Measurements from ENCODE around the gene MVB12B. TPM values are rescaled to one million over a fixed set of nuclear protein-coding genes. Genes with fewer than 3 reads are reported as not detected.

Gene MVB12B
- total RNA-seq, 2 experiments from 2014 or later: 17.4 to 19.9 TPM

- ATAC-seq (no peak), DNase-seq (no peak)
- H3K27ac Mint-ChIP-seq: no peak overlapping the region
- no peak overlapping the region for H3K4me3 Mint-ChIP-seq
- H3K9me3 Mint-ChIP-seq (ENCODE audit: insufficient read depth): no peaks in the 10 kb centered on the region
- H3K4me1 Mint-ChIP-seq (ENCODE audit: low read depth): peaks cover 15% of the 10 kb centered on the region
- ChIA-PET POLR2A (no interaction called here), CTCF (no interaction called here)
- H3K36me3 Mint-ChIP-seq (ENCODE audit: low read depth): no peaks in the 10 kb centered on the region
- peaks cover 15% of the 10 kb centered on the region for H3K27me3 Mint-ChIP-seq (ENCODE audit: low read depth)
These were observed 201.5 kb downstream of the MVB12B start for GRCh38 chr9:126528111-126528510.

DNA sequence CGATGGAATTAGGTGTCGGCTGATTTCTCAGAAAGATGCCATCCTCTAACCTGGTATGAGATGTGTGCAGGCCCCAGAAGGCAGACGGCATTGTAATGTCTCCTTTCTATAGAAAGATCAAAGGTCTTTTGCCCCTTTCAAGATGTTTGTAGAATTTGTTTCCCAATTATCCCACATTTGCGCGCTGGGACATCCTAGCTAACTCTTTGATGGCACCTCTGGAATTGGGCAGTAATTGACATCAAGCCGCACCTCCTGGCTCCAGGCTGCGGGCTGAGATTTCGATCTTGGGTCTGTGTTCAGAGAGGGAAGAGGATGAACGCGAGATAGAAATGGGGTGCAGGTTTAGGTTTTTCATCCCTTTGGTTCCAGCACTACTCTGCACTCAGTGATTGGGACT lies 202.3 kb downstream of the MVB12B start:
- CTCF ChIA-PET: no interaction called here
- no peak for ATAC-seq
- POLR2A ChIA-PET: no interaction called here
- DNase-seq: no peak
- no peak overlapping the region for H3K27ac Mint-ChIP-seq
- H3K4me3 Mint-ChIP-seq: no peak overlapping the region
- peaks cover 8% of the 10 kb centered on the region for H3K4me1 Mint-ChIP-seq (ENCODE audit: low read depth)
- peaks cover 15% of the 10 kb centered on the region for H3K27me3 Mint-ChIP-seq (ENCODE audit: low read depth)
- H3K36me3 Mint-ChIP-seq (ENCODE audit: low read depth): no peaks in the 10 kb centered on the region
- H3K9me3 Mint-ChIP-seq (ENCODE audit: insufficient read depth): no peaks in the 10 kb centered on the region

- ATAC-seq (no peak), DNase-seq (no peak)
- Mint-ChIP-seq H3K36me3 (ENCODE audit: low read depth) (no peaks in the 10 kb centered on the region), H3K27ac (no peak overlapping the region), H3K9me3 (ENCODE audit: insufficient read depth) (no peaks in the 10 kb centered on the region), H3K4me3 (no peak overlapping the region), H3K27me3 (ENCODE audit: low read depth) (peaks cover 7% of the 10 kb centered on the region), H3K4me1 (ENCODE audit: low read depth) (no peaks in the 10 kb centered on the region)
- CTCF ChIA-PET: interaction anchor here (1.5 to 2.3 kb wide), 2 partner anchors 17 to 27 kb away, joined by 3 to 6 read pairs; no protein-coding TSS in a partner anchor
- POLR2A ChIA-PET: no interaction called here
These were observed 204.5 kb downstream of the MVB12B start for GRCh38 chr9:126531035-126531571.

- no peaks in the 10 kb centered on the region for H3K9me3 Mint-ChIP-seq (ENCODE audit: insufficient read depth)
- ATAC-seq (no peak), DNase-seq (no peak)
- CTCF ChIA-PET: interaction anchor here (1.5 to 2.3 kb wide), 2 partner anchors 17 to 26 kb away, joined by 3 to 6 read pairs; no protein-coding TSS in a partner anchor
- no peaks in the 10 kb centered on the region for H3K36me3 Mint-ChIP-seq (ENCODE audit: low read depth)
- H3K27me3 Mint-ChIP-seq (ENCODE audit: low read depth): peaks cover 7% of the 10 kb centered on the region
- no peak overlapping the region for H3K4me3 Mint-ChIP-seq
- POLR2A ChIA-PET: no interaction called here
- no peak overlapping the region for H3K27ac Mint-ChIP-seq
- no peaks in the 10 kb centered on the region for H3K4me1 Mint-ChIP-seq (ENCODE audit: low read depth)
These were observed 205.0 kb downstream of the MVB12B start for GRCh38 chr9:126531591-126531990.

GRCh38 chr9:126532019-126532462 lies 205.4 kb downstream of the MVB12B start:
- ATAC-seq (no peak), DNase-seq (no peak)
- ChIA-PET CTCF (interaction anchor here (1.7 to 2.3 kb wide), 2 partner anchors 18 to 26 kb away, joined by 5 to 6 read pairs; no protein-coding TSS in a partner anchor), POLR2A (no interaction called here)
- Mint-ChIP-seq H3K27me3 (ENCODE audit: low read depth) (peaks cover 7% of the 10 kb centered on the region), H3K36me3 (ENCODE audit: low read depth) (no peaks in the 10 kb centered on the region), H3K27ac (no peak overlapping the region), H3K4me3 (no peak overlapping the region), H3K9me3 (ENCODE audit: insufficient read depth) (no peaks in the 10 kb centered on the region), H3K4me1 (ENCODE audit: low read depth) (no peaks in the 10 kb centered on the region)

GRCh38 chr9:126532489-126532888 lies 205.9 kb downstream of the MVB12B start:
- DNase-seq (no peak), ATAC-seq (no peak)
- ChIA-PET POLR2A (no interaction called here), CTCF (interaction anchor here (1.5 to 2.3 kb wide), 3 partner anchors 18 to 34 kb away, joined by 5 to 6 read pairs (median 6); no protein-coding TSS in a partner anchor)
- Mint-ChIP-seq H3K4me1 (ENCODE audit: low read depth) (no peaks in the 10 kb centered on the region), H3K9me3 (ENCODE audit: insufficient read depth) (no peaks in the 10 kb centered on the region), H3K36me3 (ENCODE audit: low read depth) (no peaks in the 10 kb centered on the region), H3K27ac (no peak overlapping the region), H3K27me3 (ENCODE audit: low read depth) (peaks cover 7% of the 10 kb centered on the region), H3K4me3 (no peak overlapping the region)

DNA sequence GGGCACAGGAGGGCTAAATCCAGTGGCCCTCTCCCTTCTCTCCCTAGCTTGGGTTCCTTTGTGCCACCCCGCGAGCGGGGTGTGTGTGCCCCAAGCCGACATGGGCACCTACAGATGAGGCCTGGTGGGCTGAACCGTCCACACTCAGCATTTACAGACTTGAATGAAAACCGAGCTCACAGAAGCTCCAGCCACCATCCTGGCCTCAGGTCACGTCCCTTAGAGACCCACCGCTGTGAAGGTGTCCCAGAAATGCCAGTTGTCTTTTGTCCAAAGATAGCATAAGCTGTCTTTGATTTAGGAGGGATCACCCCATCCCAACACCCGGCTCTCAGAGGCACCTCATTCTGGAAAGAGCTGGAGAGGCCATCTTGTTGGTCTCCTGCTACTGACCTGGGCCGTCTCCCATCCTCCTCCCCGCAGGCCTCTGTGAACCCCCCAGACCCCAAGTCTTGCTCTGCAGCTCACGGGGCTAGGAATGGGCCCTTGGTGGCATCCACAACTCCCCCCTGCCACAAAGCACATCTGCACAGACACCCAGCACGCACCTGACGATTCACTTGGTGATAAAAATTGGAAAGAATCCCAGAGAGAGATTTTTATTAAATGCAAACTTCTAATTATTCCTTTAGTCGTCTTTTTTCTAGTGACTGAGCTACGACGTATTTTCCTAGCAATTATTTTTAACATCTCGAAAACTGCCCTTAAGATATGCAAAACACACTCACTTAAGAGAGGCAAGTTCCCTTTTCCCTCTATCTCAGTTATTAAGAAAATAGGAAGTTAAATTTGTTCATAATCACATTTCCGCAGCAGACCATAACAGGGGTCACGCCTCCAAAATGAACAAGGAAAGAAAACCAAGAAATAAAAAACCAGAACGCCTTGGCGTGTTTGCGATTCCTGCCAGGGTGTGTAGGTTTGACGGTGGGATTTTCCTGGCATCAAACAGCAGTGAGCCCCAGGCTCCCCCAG lies 206.6 kb downstream of the MVB12B start:
- peaks cover 9% of the 10 kb centered on the region for H3K27me3 Mint-ChIP-seq (ENCODE audit: low read depth)
- DNase-seq: no peak
- no peaks in the 10 kb centered on the region for H3K9me3 Mint-ChIP-seq (ENCODE audit: insufficient read depth)
- CTCF ChIA-PET: interaction anchor here (1.5 to 2.3 kb wide), 3 partner anchors 19 to 34 kb away, joined by 5 to 6 read pairs (median 6); no protein-coding TSS in a partner anchor
- no peak for ATAC-seq
- H3K4me3 Mint-ChIP-seq: no peak overlapping the region
- POLR2A ChIA-PET: no interaction called here
- no peak overlapping the region for H3K27ac Mint-ChIP-seq
- H3K4me1 Mint-ChIP-seq (ENCODE audit: low read depth): no peaks in the 10 kb centered on the region
- no peaks in the 10 kb centered on the region for H3K36me3 Mint-ChIP-seq (ENCODE audit: low read depth)

DNA sequence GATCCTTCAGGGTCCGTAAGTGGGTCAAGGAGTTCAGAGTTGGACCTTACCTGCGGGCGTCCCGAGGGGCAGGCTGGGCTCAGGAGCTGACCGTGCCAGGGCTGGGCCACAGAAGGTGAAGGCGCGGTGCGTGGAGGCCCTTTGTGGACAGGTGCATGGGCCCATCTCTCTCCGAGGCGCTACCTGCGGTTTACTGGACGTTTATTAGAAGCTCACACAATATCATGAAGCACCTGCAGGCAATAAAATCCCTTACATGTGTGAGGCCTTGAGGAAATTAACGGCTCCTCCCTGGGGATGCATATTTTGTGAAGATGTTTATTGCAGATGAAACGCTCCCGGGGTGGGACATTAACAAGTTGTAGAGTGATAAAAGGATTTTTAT lies 207.3 kb downstream of the MVB12B start:
- ChIA-PET CTCF (interaction anchor here (1.5 to 1.7 kb wide), 2 partner anchors 24 to 35 kb away, joined by 5 to 6 read pairs; no protein-coding TSS in a partner anchor), POLR2A (no interaction called here)
- Mint-ChIP-seq H3K4me1 (ENCODE audit: low read depth) (no peaks in the 10 kb centered on the region), H3K27ac (no peak overlapping the region), H3K36me3 (ENCODE audit: low read depth) (no peaks in the 10 kb centered on the region), H3K9me3 (ENCODE audit: insufficient read depth) (no peaks in the 10 kb centered on the region), H3K4me3 (no peak overlapping the region), H3K27me3 (ENCODE audit: low read depth) (peaks cover 9% of the 10 kb centered on the region)
- DNase-seq (no peak), ATAC-seq (no peak)

GRCh38 chr9:126534431-126535186 lies 208.0 kb downstream of the MVB12B start:
- ATAC-seq (no peak), DNase-seq (no peak)
- Mint-ChIP-seq H3K4me1 (ENCODE audit: low read depth) (no peaks in the 10 kb centered on the region), H3K36me3 (ENCODE audit: low read depth) (no peaks in the 10 kb centered on the region), H3K9me3 (ENCODE audit: insufficient read depth) (no peaks in the 10 kb centered on the region), H3K27ac (no peak overlapping the region), H3K4me3 (no peak overlapping the region), H3K27me3 (ENCODE audit: low read depth) (peaks cover 9% of the 10 kb centered on the region)
- POLR2A ChIA-PET: no interaction called here
- CTCF ChIA-PET: no interaction called here

DNA sequence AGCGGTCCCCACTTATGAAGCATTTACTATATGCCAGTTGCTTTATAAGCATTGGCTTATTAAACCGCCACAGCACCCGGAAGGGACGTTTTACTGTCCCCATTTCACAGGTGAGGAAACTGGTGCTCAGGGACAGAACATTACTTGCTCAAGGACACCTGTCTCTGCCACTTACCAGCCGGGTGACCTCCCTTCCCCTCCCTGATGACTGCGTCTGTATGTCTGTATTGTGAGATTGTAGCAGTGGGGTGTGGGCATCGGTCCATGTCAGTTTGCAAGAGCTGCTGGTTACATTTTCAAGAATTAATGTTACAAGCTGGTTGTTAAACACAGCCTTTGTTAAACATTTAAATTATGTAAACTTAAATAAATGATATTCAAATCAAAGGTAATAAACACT lies 209.5 kb downstream of the MVB12B start:
- Mint-ChIP-seq H3K4me3 (no peak overlapping the region), H3K9me3 (ENCODE audit: insufficient read depth) (no peaks in the 10 kb centered on the region), H3K27ac (no peak overlapping the region), H3K27me3 (ENCODE audit: low read depth) (peaks cover 12% of the 10 kb centered on the region), H3K36me3 (ENCODE audit: low read depth) (no peaks in the 10 kb centered on the region), H3K4me1 (ENCODE audit: low read depth) (no peaks in the 10 kb centered on the region)
- CTCF ChIA-PET: interaction anchor here (1.2 to 1.7 kb wide), 2 partner anchors 18 to 22 kb away, joined by 3 to 4 read pairs; no protein-coding TSS in a partner anchor
- no peak for ATAC-seq
- no peak for DNase-seq
- POLR2A ChIA-PET: no interaction called here

- ChIA-PET CTCF (interaction anchor here (1.2 to 1.7 kb wide), 2 partner anchors 19 to 21 kb away, joined by 3 to 4 read pairs; no protein-coding TSS in a partner anchor), POLR2A (no interaction called here)
- Mint-ChIP-seq H3K27me3 (ENCODE audit: low read depth) (peaks cover 10% of the 10 kb centered on the region), H3K9me3 (ENCODE audit: insufficient read depth) (no peaks in the 10 kb centered on the region), H3K27ac (no peak overlapping the region), H3K4me1 (ENCODE audit: low read depth) (no peaks in the 10 kb centered on the region), H3K4me3 (no peak overlapping the region), H3K36me3 (ENCODE audit: low read depth) (no peaks in the 10 kb centered on the region)
- no peak for ATAC-seq
- DNase-seq: no peak
These were observed 210.3 kb downstream of the MVB12B start for GRCh38 chr9:126536841-126537465.

All from activated CD8-positive, alpha-beta T cell treated with anti-CD3 and anti-CD28 coated beads, Interleukin-2, amount 10 ng/mL, durations not matched to agents 7 days and 5 days (primary cell).